ENCODE data around the gene RLIM. TPM values are rescaled to one million over a fixed set of nuclear protein-coding genes. Genes with fewer than 3 reads are reported as not detected.
A peak's percentile ranks its signal among the peaks of the same experiment; 100 is the strongest.

The RLIM gene
- polyA plus RNA-seq, 1 donor from 2014 or later = 40.4 TPM

GRCh38 chrX:74613370-74614092, 893 bp downstream of the RLIM start:
- Histone ChIP-seq H2AFZ (ENCODE audit: low read depth, low read length) (no peak overlapping the region), H3K79me2 (replicated peaks; ENCODE audit: insufficient read depth, low read length) (peaks cover 32% of the 10 kb centered on the region), H3K9ac (ENCODE audit: low read length) (peak overlapping the region; percentile 97), H3K4me3 (ENCODE audit: low read length) (peak overlapping the region; percentile 85), H3K9me3 (ENCODE audit: low read length) (no peaks in the 10 kb centered on the region), H4K20me1 (ENCODE audit: insufficient read depth) (no peaks in the 10 kb centered on the region), H3K4me2 (ENCODE audit: low read length) (peak overlapping the region; percentile 82), H3K27me3 (ENCODE audit: insufficient read depth, low read depth, low read length) (no peaks in the 10 kb centered on the region), H3K27ac (ENCODE audit: low read length) (peak overlapping the region; percentile 97), H3K36me3 (ENCODE audit: insufficient read depth, low read length) (no peaks in the 10 kb centered on the region), H3F3A (ENCODE audit: insufficient read depth, low read length, poor library complexity, severe bottlenecking) (no peaks in the 10 kb centered on the region), H3K9me2 (ENCODE audit: insufficient read depth, low read length) (no peaks in the 10 kb centered on the region)
- TF ChIP-seq TAF1 (IDR thresholded peaks at IDR 0.05; ENCODE audit: low read depth) = no peak
- TF ChIP-seq EZH2 (IDR thresholded peaks at IDR 0.05; ENCODE audit: borderline replicate concordance, insufficient read depth, low read length, poor library complexity, severe bottlenecking) = no peak
- TF ChIP-seq MXI1 (conservative IDR thresholded peaks at IDR 0.05; ENCODE audit: poor library complexity, severe bottlenecking) = peak; percentile 34
- TF ChIP-seq SMC3 (conservative IDR thresholded peaks at IDR 0.05; ENCODE audit: poor library complexity) = no peak
- peak; percentile 28 for TF ChIP-seq REST (IDR thresholded peaks at IDR 0.05; ENCODE audit: borderline replicate concordance)
- TF ChIP-seq RAD21 (conservative IDR thresholded peaks at IDR 0.05) = no peak
- no peak for TF ChIP-seq POLR2AphosphoS5 (IDR thresholded peaks at IDR 0.05)
- no peak for TF ChIP-seq CTCF (IDR thresholded peaks at IDR 0.05; ENCODE audit: poor library complexity, severe bottlenecking)
- TF ChIP-seq EP300 (conservative IDR thresholded peaks at IDR 0.05; ENCODE audit: poor library complexity, severe bottlenecking) = no peak

- H3K4me2 ChIP-seq (ENCODE audit: low read length) = no peak overlapping the region
- TF ChIP-seq MXI1 (conservative IDR thresholded peaks at IDR 0.05; ENCODE audit: poor library complexity, severe bottlenecking) = no peak
- TF ChIP-seq CTCF (IDR thresholded peaks at IDR 0.05; ENCODE audit: poor library complexity, severe bottlenecking) = no peak
- no peak for TF ChIP-seq REST (IDR thresholded peaks at IDR 0.05; ENCODE audit: borderline replicate concordance)
- TF ChIP-seq SMC3 (conservative IDR thresholded peaks at IDR 0.05; ENCODE audit: poor library complexity) = no peak
- TF ChIP-seq TAF1 (IDR thresholded peaks at IDR 0.05; ENCODE audit: low read depth) = no peak
- TF ChIP-seq POLR2AphosphoS5 (IDR thresholded peaks at IDR 0.05) = no peak
- TF ChIP-seq RAD21 (conservative IDR thresholded peaks at IDR 0.05) = no peak
- TF ChIP-seq EP300 (conservative IDR thresholded peaks at IDR 0.05; ENCODE audit: poor library complexity, severe bottlenecking) = no peak
- no peak for TF ChIP-seq EZH2 (IDR thresholded peaks at IDR 0.05; ENCODE audit: borderline replicate concordance, insufficient read depth, low read length, poor library complexity, severe bottlenecking)
- no peaks in the 10 kb centered on the region for H3K9me2 ChIP-seq (ENCODE audit: insufficient read depth, low read length)
- H2AFZ ChIP-seq (ENCODE audit: low read depth, low read length) = no peak overlapping the region
- no peaks in the 10 kb centered on the region for H3F3A ChIP-seq (ENCODE audit: insufficient read depth, low read length, poor library complexity, severe bottlenecking)
- peaks cover 45% of the 10 kb centered on the region for H3K79me2 ChIP-seq (replicated peaks; ENCODE audit: insufficient read depth, low read length)
- H3K4me3 ChIP-seq (ENCODE audit: low read length) = no peak overlapping the region
- no peaks in the 10 kb centered on the region for H3K36me3 ChIP-seq (ENCODE audit: insufficient read depth, low read length)
- no peaks in the 10 kb centered on the region for H3K27me3 ChIP-seq (ENCODE audit: insufficient read depth, low read depth, low read length)
- no peaks in the 10 kb centered on the region for H4K20me1 ChIP-seq (ENCODE audit: insufficient read depth)
- no peaks in the 10 kb centered on the region for H3K9me3 ChIP-seq (ENCODE audit: low read length)
- H3K27ac ChIP-seq (ENCODE audit: low read length) = no peak overlapping the region
- no peak overlapping the region for H3K9ac ChIP-seq (ENCODE audit: low read length)
Measured at GRCh38 chrX:74606799-74607198, 7.6 kb downstream of the RLIM start.
